Peyer's patch (tissue), 4 donors: ENCODE results near the gene CLSTN1.

Source experiments
- POLR2A ChIP-seq, 2 donors: fragments of 450-650 bp; IDR thresholded peaks; one replicate each; pipeline ENCODE4 v1.5.1; 2017; ENCODE audit warnings: antibody characterized with exemption in 2 of 2, mild to moderate bottlenecking in 2 of 2, moderate library complexity in 2 of 2
- TF ChIP-seq, protein P1 (sequence below), 6 experiments: fragments of 450-650 bp in 4 of 6; fragments of 200-600 bp in 2 of 6; sonication (generic) in 1 of 6; IDR thresholded peaks; one replicate each; pipeline ENCODE4 v1.5.1; 2017 to 2019; ENCODE audit warnings: antibody characterized with exemption in 6 of 6, mild to moderate bottlenecking in 3 of 6, moderate library complexity in 1 of 6

DNA sequence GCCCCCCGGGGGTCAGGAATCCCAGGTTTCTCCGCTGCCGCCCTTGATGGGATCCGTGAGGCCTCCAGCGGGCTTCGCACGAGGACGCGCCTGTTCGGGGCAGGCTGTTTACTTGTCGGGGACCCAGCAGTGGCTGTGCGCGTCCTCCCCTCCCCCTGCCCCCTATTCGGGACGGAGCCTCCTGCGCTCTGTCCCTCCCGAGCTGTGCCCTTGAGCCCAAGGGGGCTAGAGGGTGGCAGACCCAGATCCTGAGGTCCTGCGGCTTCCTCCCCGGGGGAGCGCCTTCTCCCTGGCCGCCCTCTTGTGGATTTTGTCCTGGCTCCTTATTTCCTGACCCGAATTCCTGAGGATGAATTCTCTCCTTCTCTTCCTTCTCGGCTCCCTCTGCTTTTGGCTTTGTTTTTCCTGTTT is 133.8 kb downstream of the CLSTN1 start:
- TF ChIP-seq, protein P1, sequence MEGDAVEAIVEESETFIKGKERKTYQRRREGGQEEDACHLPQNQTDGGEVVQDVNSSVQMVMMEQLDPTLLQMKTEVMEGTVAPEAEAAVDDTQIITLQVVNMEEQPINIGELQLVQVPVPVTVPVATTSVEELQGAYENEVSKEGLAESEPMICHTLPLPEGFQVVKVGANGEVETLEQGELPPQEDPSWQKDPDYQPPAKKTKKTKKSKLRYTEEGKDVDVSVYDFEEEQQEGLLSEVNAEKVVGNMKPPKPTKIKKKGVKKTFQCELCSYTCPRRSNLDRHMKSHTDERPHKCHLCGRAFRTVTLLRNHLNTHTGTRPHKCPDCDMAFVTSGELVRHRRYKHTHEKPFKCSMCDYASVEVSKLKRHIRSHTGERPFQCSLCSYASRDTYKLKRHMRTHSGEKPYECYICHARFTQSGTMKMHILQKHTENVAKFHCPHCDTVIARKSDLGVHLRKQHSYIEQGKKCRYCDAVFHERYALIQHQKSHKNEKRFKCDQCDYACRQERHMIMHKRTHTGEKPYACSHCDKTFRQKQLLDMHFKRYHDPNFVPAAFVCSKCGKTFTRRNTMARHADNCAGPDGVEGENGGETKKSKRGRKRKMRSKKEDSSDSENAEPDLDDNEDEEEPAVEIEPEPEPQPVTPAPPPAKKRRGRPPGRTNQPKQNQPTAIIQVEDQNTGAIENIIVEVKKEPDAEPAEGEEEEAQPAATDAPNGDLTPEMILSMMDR (IDR thresholded peaks at IDR 0.05), result no peak
- no peak for TF ChIP-seq POLR2A (IDR thresholded peaks at IDR 0.05)
